ENCODE results near the gene BLNK. TPM values are rescaled to one million over a fixed set of nuclear protein-coding genes. Genes with fewer than 3 reads are reported as not detected.

BLNK gene
- total RNA-seq, 1 donor from 2014 or later: not detected

DNA sequence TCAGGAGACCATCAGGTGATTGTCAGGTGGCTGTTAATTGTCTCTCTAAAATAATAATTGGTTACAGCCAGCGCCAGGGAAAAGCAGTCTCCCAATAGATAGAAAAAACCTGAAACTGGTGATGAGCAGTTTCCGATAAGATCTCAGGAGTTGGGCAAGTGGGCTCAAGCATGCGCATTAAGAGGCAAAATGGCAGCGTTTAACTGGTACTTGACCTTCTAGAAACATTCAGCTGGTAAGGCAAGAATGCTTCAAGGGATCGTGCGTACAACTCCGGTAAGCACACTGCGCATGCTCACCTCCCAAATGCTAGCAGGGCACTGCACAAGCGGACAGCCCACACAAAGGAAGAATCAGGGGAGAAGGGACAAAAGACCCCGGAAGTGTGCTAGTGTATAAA lies 48.5 kb downstream of the BLNK start:
- peaks cover 11% of the 10 kb centered on the region for H3K27me3 Mint-ChIP-seq (ENCODE audit: unreplicated experiment)
- H3K9me3 Mint-ChIP-seq (ENCODE audit: unreplicated experiment): no peaks in the 10 kb centered on the region
- no peak overlapping the region for H3K27ac Mint-ChIP-seq (ENCODE audit: unreplicated experiment)
- H3K4me1 Mint-ChIP-seq (ENCODE audit: unreplicated experiment): no peaks in the 10 kb centered on the region
- no peaks in the 10 kb centered on the region for H3K36me3 Mint-ChIP-seq (ENCODE audit: unreplicated experiment)
- H3K4me3 Mint-ChIP-seq (ENCODE audit: unreplicated experiment): no peak overlapping the region
- TF ChIP-seq CTCF (IDR thresholded peaks at IDR 0.05): no peak
- DNase-seq (ENCODE audit: extremely low spot score, unreplicated experiment): no peak

DNA sequence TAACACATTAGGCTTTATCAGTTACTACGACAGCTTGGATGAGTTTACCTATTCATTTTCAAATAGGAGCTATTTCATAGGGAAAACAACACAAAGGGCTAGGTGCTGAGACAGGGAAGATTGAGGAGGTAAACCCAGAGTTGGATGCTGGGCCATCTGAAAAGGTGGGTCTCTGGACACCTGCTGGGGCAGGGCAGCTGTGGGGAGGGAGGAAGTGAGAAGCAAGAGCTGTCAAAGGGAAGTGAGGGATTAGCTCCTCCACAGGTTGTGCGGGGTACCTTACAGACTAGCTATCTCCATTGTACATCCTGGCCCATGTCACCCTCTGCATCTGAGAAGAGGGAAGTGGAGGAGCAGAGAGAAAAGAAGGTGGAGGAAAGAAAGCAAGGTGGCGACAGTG lies 48.9 kb downstream of the BLNK start:
- Mint-ChIP-seq H3K27me3 (ENCODE audit: unreplicated experiment) (peaks cover 14% of the 10 kb centered on the region), H3K4me3 (ENCODE audit: unreplicated experiment) (no peak overlapping the region)

DNA sequence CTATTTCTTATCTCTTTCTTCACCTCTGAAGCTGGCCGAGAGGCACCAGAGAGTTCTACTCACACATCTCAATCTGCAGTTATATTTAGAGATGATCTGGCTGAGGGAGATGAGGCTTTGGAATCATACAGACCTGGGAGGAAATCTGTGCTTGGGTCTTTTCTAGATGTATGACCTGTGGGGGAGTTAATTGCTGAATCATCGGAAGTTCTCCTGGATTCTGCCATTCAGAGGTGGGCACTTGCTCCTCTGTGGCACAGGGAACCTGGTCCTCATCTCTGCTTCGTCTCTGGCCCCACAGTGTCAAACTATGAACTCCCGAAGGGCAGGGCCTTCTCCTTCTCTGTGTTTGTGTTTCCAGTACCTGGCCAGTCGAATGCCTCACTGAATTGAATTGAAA lies 52.5 kb downstream of the BLNK start:
- Mint-ChIP-seq H3K9me3 (ENCODE audit: unreplicated experiment) (peaks cover 8% of the 10 kb centered on the region), H3K4me3 (ENCODE audit: unreplicated experiment) (no peak overlapping the region), H3K36me3 (ENCODE audit: unreplicated experiment) (no peaks in the 10 kb centered on the region), H3K27me3 (ENCODE audit: unreplicated experiment) (peaks cover 20% of the 10 kb centered on the region), H3K27ac (ENCODE audit: unreplicated experiment) (no peak overlapping the region), H3K4me1 (ENCODE audit: unreplicated experiment) (no peaks in the 10 kb centered on the region)
- TF ChIP-seq CTCF (IDR thresholded peaks at IDR 0.05): no peak
- no peak for DNase-seq (ENCODE audit: extremely low spot score, unreplicated experiment)

More for the DNA sequence above, 48.9 kb downstream of the BLNK start:
- TF ChIP-seq CTCF (IDR thresholded peaks at IDR 0.05): no peak
- no peak for DNase-seq (ENCODE audit: extremely low spot score, unreplicated experiment)
- Mint-ChIP-seq H3K27ac (ENCODE audit: unreplicated experiment) (no peak overlapping the region), H3K36me3 (ENCODE audit: unreplicated experiment) (no peaks in the 10 kb centered on the region), H3K4me1 (ENCODE audit: unreplicated experiment) (no peaks in the 10 kb centered on the region), H3K9me3 (ENCODE audit: unreplicated experiment) (no peaks in the 10 kb centered on the region)

DNA sequence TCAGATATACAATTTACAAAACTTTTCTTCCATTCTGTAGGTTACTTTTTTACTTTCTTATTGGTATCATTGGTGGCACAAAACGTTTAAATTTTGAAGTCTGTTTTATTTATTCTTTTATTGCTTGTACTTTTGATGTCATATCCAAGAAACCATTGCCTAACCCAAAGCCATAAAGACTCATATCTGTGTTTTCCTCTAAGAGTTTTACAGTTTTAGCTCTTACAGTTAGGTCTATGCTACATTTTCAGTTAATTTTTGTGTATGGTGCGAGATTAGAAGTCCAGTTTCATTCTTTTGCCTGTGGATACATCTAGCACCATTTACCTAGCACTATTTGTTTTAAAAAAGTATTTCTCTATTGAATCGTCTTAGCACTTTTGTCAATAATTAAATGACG lies 53.7 kb downstream of the BLNK start:
- Mint-ChIP-seq H3K9me3 (ENCODE audit: unreplicated experiment) (peaks cover 8% of the 10 kb centered on the region), H3K4me1 (ENCODE audit: unreplicated experiment) (no peaks in the 10 kb centered on the region), H3K36me3 (ENCODE audit: unreplicated experiment) (no peaks in the 10 kb centered on the region), H3K27ac (ENCODE audit: unreplicated experiment) (no peak overlapping the region), H3K27me3 (ENCODE audit: unreplicated experiment) (peaks cover 17% of the 10 kb centered on the region), H3K4me3 (ENCODE audit: unreplicated experiment) (no peak overlapping the region)
- no peak for TF ChIP-seq CTCF (IDR thresholded peaks at IDR 0.05)
- no peak for DNase-seq (ENCODE audit: extremely low spot score, unreplicated experiment)

GRCh38 chr10:96216775-96217174 lies 54.6 kb downstream of the BLNK start:
- Mint-ChIP-seq H3K36me3 (ENCODE audit: unreplicated experiment) (no peaks in the 10 kb centered on the region), H3K4me1 (ENCODE audit: unreplicated experiment) (no peaks in the 10 kb centered on the region), H3K27me3 (ENCODE audit: unreplicated experiment) (peaks cover 17% of the 10 kb centered on the region), H3K27ac (ENCODE audit: unreplicated experiment) (no peak overlapping the region), H3K9me3 (ENCODE audit: unreplicated experiment) (peaks cover 8% of the 10 kb centered on the region), H3K4me3 (ENCODE audit: unreplicated experiment) (no peak overlapping the region)
- DNase-seq (ENCODE audit: extremely low spot score, unreplicated experiment): no peak
- TF ChIP-seq CTCF (IDR thresholded peaks at IDR 0.05): no peak

Data from osteocyte (in vitro differentiated cells).